HG03521 (cell line): ENCODE results near the gene SATL1.
"Not testable (repeated sequence)": the region's sequence is repeated elsewhere in the genome, so short reads cannot be mapped to it uniquely, and the experiment has no call there.

Source experiments
- ATAC-seq: cut with Tn5 transposase; IDR thresholded peaks from one replicate; pipeline ENCODE4 v1.9.1; 2021; ENCODE audit warnings: mild to moderate bottlenecking, moderate library complexity; ENCODE audit not compliant: unreplicated experiment

SATL1 gene

GRCh38 chrX:85243761-85244449 lies at the start of gene SATL1, which contains the start of gene ZNF711:
Gene SATL1, minus strand, starts transcription at chrX:85243779. Its CDS starts 134,811 bp downstream, at chrX:85108968.
Gene ZNF711, plus strand, starts transcription at chrX:85243991. Its CDS starts 3,582 bp downstream, at chrX:85247573.
- no peak for ATAC-seq

- no peak for ATAC-seq
These were observed 45.6 kb upstream of the SATL1 start for GRCh38 chrX:85288992-85289723.

- not testable (repeated sequence) for ATAC-seq
These were observed 41.7 kb upstream of the SATL1 start for GRCh38 chrX:85285286-85285685.

GRCh38 chrX:85244450-85245211 lies 1.1 kb upstream of the SATL1 start:
- ATAC-seq, result no peak

- ATAC-seq, result no peak
These were observed 424 bp downstream of the SATL1 start for GRCh38 chrX:85243155-85243554.

GRCh38 chrX:85223359-85223758 lies 20.2 kb downstream of the SATL1 start:
- ATAC-seq, result no peak

- no peak for ATAC-seq
These were observed 22.2 kb downstream of the SATL1 start for GRCh38 chrX:85221361-85221760.

- ATAC-seq, result no peak
These were observed 27.6 kb downstream of the SATL1 start for GRCh38 chrX:85215946-85216345.

- no peak for ATAC-seq
These were observed 29.6 kb downstream of the SATL1 start for GRCh38 chrX:85213792-85214530.

GRCh38 chrX:85203461-85203970 lies 40.1 kb downstream of the SATL1 start:
- no peak for ATAC-seq

GRCh38 chrX:85196319-85196718 lies 47.3 kb downstream of the SATL1 start:
- no peak for ATAC-seq

- no peak for ATAC-seq
These were observed 83.9 kb downstream of the SATL1 start for GRCh38 chrX:85159644-85160043.

- ATAC-seq, result no peak
These were observed 102.6 kb downstream of the SATL1 start for GRCh38 chrX:85140964-85141363.

- no peak for ATAC-seq
These were observed 104.2 kb downstream of the SATL1 start for GRCh38 chrX:85139422-85139821.

GRCh38 chrX:85136409-85136808 lies 107.2 kb downstream of the SATL1 start:
- no peak for ATAC-seq

- ATAC-seq, result no peak
These were observed 128.3 kb downstream of the SATL1 start for GRCh38 chrX:85115252-85115651.

- no peak for ATAC-seq
These were observed 128.8 kb downstream of the SATL1 start for GRCh38 chrX:85114776-85115175.

- no peak for ATAC-seq
These were observed 129.4 kb downstream of the SATL1 start for GRCh38 chrX:85114171-85114570.

- no peak for ATAC-seq
These were observed 129.8 kb downstream of the SATL1 start for GRCh38 chrX:85113746-85114145.

GRCh38 chrX:85112293-85112692 lies 131.3 kb downstream of the SATL1 start:
- no peak for ATAC-seq

GRCh38 chrX:85111347-85111746 lies 132.2 kb downstream of the SATL1 start:
- ATAC-seq, result no peak
